SK-N-SH (cell line): Measurements from ENCODE around the gene ARHGAP23. TPM values are rescaled to one million over a fixed set of nuclear protein-coding genes. Genes with fewer than 3 reads are reported as not detected.

Source experiments
- CTCF ChIA-PET: fragments of 300-600, 350-600 bp; formaldehyde crosslinking; extraction: SDS; loops from one replicate; lab custom pipeline; 2021; lab: Yijun Ruan, JAX
- POLR2A ChIA-PET: fragments of 350-600 bp; sonication (Branson Sonifier 250); formaldehyde crosslinking; extraction: SDS; loops from one replicate; lab custom pipeline; 2020; ENCODE audit warnings: antibody characterized with exemption, inconsistent platforms; lab: Yijun Ruan, JAX
- DNase-seq: peaks from one replicate; pipeline ENCODE4 v3.0.0; 2012
- H2AFZ ChIP-seq: fragments of 200-600 bp; sonication (generic); 2 replicates; pipeline ENCODE4 v1.8.1; 2016; ENCODE audit warnings: antibody characterized with exemption, mild to moderate bottlenecking, low read depth
- H3F3A ChIP-seq: fragments of 200-600 bp; sonication (generic); replicated peaks from 2 replicates; pipeline ENCODE3; 2016; ENCODE audit warnings: antibody characterized with exemption, mild to moderate bottlenecking; ENCODE audit not compliant: insufficient read depth
- H3K27ac ChIP-seq, 2 experiments: fragments of 200-500 bp in 1 of 2; fragments of 200-600 bp in 1 of 2; sonication (Bioruptor generic) in 1 of 2; sonication (generic), shearing (Covaris generic) in 1 of 2; 2 replicates each; pipeline versions ENCODE4 v1.5.1 to v1.6.1; 2014 to 2016; ENCODE audit warnings: low read depth in 2 of 2, inconsistent platforms in 1 of 2, low read length in 1 of 2, mild to moderate bottlenecking in 1 of 2, mixed read lengths in 1 of 2
- H3K27me3 ChIP-seq: fragments of 200-600 bp; sonication (generic), shearing (Covaris generic); 2 replicates; pipeline ENCODE4 v1.6.1; 2016; ENCODE audit warnings: mixed run types; ENCODE audit not compliant: insufficient read depth
- H3K36me3 ChIP-seq, 2 experiments: fragments of 200-500 bp in 1 of 2; fragments of 200-600 bp in 1 of 2; sonication (Bioruptor generic) in 1 of 2; sonication (generic) in 1 of 2; replicated peaks in 1 of 2; 2 replicates each; pipeline versions ENCODE3 to v1.5.1; 2014 to 2016; ENCODE audit warnings: low read length in 1 of 2, mild to moderate bottlenecking in 1 of 2; ENCODE audit not compliant: insufficient read depth in 2 of 2, control insufficient read depth in 1 of 2
- H3K4me1 ChIP-seq, 2 experiments: fragments of 200-500 bp in 1 of 2; fragments of 200-600 bp in 1 of 2; sonication (Bioruptor generic) in 1 of 2; sonication (generic), shearing (Covaris generic) in 1 of 2; 2 replicates each; pipeline versions ENCODE4 v1.5.1 to v1.6.1; 2014 to 2016; ENCODE audit warnings: low read depth in 1 of 2, low read length in 1 of 2, mixed run types in 1 of 2; ENCODE audit not compliant: insufficient read depth in 2 of 2, control insufficient read depth in 1 of 2
- H3K4me2 ChIP-seq: fragments of 200-600 bp; sonication (generic), shearing (Covaris generic); 2 replicates; pipeline ENCODE4 v1.6.1; 2017; ENCODE audit warnings: mixed run types
- H3K4me3 ChIP-seq, 2 experiments: fragments of 200-500 bp in 1 of 2; fragments of 200-600 bp in 1 of 2; sonication (Bioruptor generic) in 1 of 2; sonication (generic), shearing (Covaris generic) in 1 of 2; 2 replicates each; pipeline versions ENCODE4 v1.5.1 to v1.8.1; 2014 to 2016; ENCODE audit warnings: low read depth in 2 of 2, inconsistent platforms in 1 of 2, low read length in 1 of 2, mild to moderate bottlenecking in 1 of 2, mixed read lengths in 1 of 2, moderate library complexity in 1 of 2
- H3K79me2 ChIP-seq: fragments of 200-600 bp; sonication (generic); 2 replicates; pipeline ENCODE4 v1.8.1; 2017; ENCODE audit warnings: mild to moderate bottlenecking; ENCODE audit not compliant: insufficient read depth
- H3K9ac ChIP-seq: fragments of 200-600 bp; sonication (generic); 2 replicates; pipeline ENCODE4 v1.6.1; 2017; ENCODE audit warnings: mixed run types
- H3K9me2 ChIP-seq: fragments of 200-600 bp; sonication (generic); 2 replicates; pipeline ENCODE4 v1.6.1; 2017; ENCODE audit warnings: mixed run types
- H3K9me3 ChIP-seq: fragments of 200-600 bp; sonication (generic); 2 replicates; pipeline ENCODE4 v1.6.1; 2017; ENCODE audit warnings: mixed run types, mild to moderate bottlenecking, moderate library complexity
- H4K20me1 ChIP-seq: fragments of 200-600 bp; sonication (generic); 2 replicates; pipeline ENCODE4 v1.6.1; 2017; ENCODE audit warnings: mild to moderate bottlenecking, mixed run types; ENCODE audit not compliant: insufficient read depth
- CTCF ChIP-seq: fragments of 200-600 bp; sonication (generic); IDR thresholded peaks from 2 replicates; pipeline ENCODE4 v1.6.1; 2017; ENCODE audit warnings: antibody characterized with exemption, mild to moderate bottlenecking, moderate library complexity
- ELF1 ChIP-seq: IDR thresholded peaks from 2 replicates; pipeline ENCODE4 v1.4.0; 2012
- EP300 ChIP-seq, 2 experiments: IDR thresholded peaks; 2 replicates each; pipeline versions ENCODE4 v1.4.0 to v1.6.1; 2012; ENCODE audit warnings: borderline replicate concordance in 1 of 2, low read depth in 1 of 2, low read length in 1 of 2
- EZH2phosphoT487 ChIP-seq: fragments of 200-600 bp; sonication (generic); IDR thresholded peaks from 2 replicates; pipeline ENCODE4 v1.6.1; 2017; ENCODE audit warnings: low read depth, mixed run types, mild to moderate bottlenecking, antibody characterized with exemption, moderate library complexity, borderline replicate concordance
- FOSL2 ChIP-seq: IDR thresholded peaks from 2 replicates; pipeline ENCODE4 v1.4.0; 2012; ENCODE audit warnings: low read depth, mild to moderate bottlenecking, moderate library complexity, borderline replicate concordance
- MEF2A ChIP-seq: IDR thresholded peaks from 2 replicates; pipeline ENCODE4 v1.4.0; 2012; ENCODE audit warnings: low read depth, borderline replicate concordance
- PBX3 ChIP-seq: IDR thresholded peaks from 2 replicates; pipeline ENCODE4; 2012
- POLR2AphosphoS5 ChIP-seq: IDR thresholded peaks from 2 replicates; pipeline ENCODE4 v1.6.1; 2012; ENCODE audit warnings: low read depth, low read length
- RAD21 ChIP-seq: IDR thresholded peaks from 2 replicates; pipeline ENCODE4 v1.6.1; 2012; ENCODE audit warnings: mild to moderate bottlenecking, low read length
- RCOR1 ChIP-seq: fragments of 150-350 bp; IDR thresholded peaks from 2 replicates; pipeline ENCODE4 v1.6.1; 2017; ENCODE audit warnings: antibody characterized with exemption, low read length
- SIN3A ChIP-seq: IDR thresholded peaks from 2 replicates; pipeline ENCODE4 v1.6.1; 2012; ENCODE audit warnings: low read depth, mild to moderate bottlenecking, low read length, moderate library complexity, borderline replicate concordance
- SMC3 ChIP-seq: IDR thresholded peaks from 2 replicates; pipeline ENCODE4 v1.6.1; 2012; ENCODE audit warnings: low read depth, low read length, improper control_type of control experiment
- TAF1 ChIP-seq: IDR thresholded peaks from 2 replicates; pipeline ENCODE4 v1.6.1; 2012; ENCODE audit warnings: low read depth, mild to moderate bottlenecking, low read length, moderate library complexity, borderline replicate concordance
- TCF12 ChIP-seq: IDR thresholded peaks from 2 replicates; pipeline ENCODE4 v1.4.0; 2012
- USF1 ChIP-seq: IDR thresholded peaks from 2 replicates; pipeline ENCODE4 v1.4.0; 2012; ENCODE audit warnings: low read depth, borderline replicate concordance
- ZBTB33 ChIP-seq: IDR thresholded peaks from 2 replicates; pipeline ENCODE4 v1.4.0; 2012; ENCODE audit warnings: low read depth, borderline replicate concordance
- WGBS: methylation state at CpG from one replicate; pipeline ENCODE4 v1.1.6; 2017; ENCODE audit warnings: low lambda C conversion rate; 5-methylcytosine and 5-hydroxymethylcytosine counted together
- polyA plus RNA-seq, 3 experiments: library from polyadenylated mRNA; depleted of rRNA; stranded (reverse); fragments of >200 nt; gene quantifications; 2 replicates each; pipeline ENCODE4 v1.2.3, GENCODE V29; 2012

The ARHGAP23 gene
- polyA plus RNA-seq, 1 of the 3 experiments (the other 2 are of a cell fraction) = 19.2 TPM

- Histone ChIP-seq H3K9me3 (no peaks in the 10 kb centered on the region), H3F3A (no peaks in the 10 kb centered on the region), H3K27me3 (no peaks in the 10 kb centered on the region), H4K20me1 (no peaks in the 10 kb centered on the region), H3K79me2 (no peaks in the 10 kb centered on the region), H3K9ac (no peak overlapping the region)
- TF ChIP-seq SIN3A = no peak
- no peak for TF ChIP-seq TAF1
- no peak for TF ChIP-seq CTCF
- TF ChIP-seq FOSL2 = no peak
- TF ChIP-seq TCF12 = no peak
- no peak for TF ChIP-seq RCOR1
- no peak for TF ChIP-seq POLR2AphosphoS5
- no peak for TF ChIP-seq RAD21
- TF ChIP-seq SMC3 = no peak
- no peak for TF ChIP-seq PBX3
- TF ChIP-seq ELF1 = no peak
- no peak for TF ChIP-seq MEF2A
- no peak for TF ChIP-seq ZBTB33
- TF ChIP-seq EZH2phosphoT487 = no peak
- no peak for TF ChIP-seq EP300 (IDR thresholded peaks at IDR 0.05; ENCODE audit: borderline replicate concordance in 1 of 2, low read depth in 1 of 2, low read length in 1 of 2)
- no peak for TF ChIP-seq USF1
- TF ChIP-seq, all 33 proteins: peak for 0
- peaks cover 6 to 25% of the 10 kb centered on the region in 2 experiments for H3K36me3 ChIP-seq
- CTCF ChIA-PET = interaction anchor here (0.7 to 5.1 kb wide), 7 partner anchors 9 to 83 kb away, joined by 3 to 41 read pairs (median 4); no protein-coding TSS in a partner anchor
- H3K9me2 ChIP-seq = no peaks in the 10 kb centered on the region
- peaks cover 0 to 47% of the 10 kb centered on the region in 2 experiments; a peak in 2 of 4 replicates for H3K4me1 ChIP-seq
- no peak overlapping the region for H3K4me2 ChIP-seq
- no peak for DNase-seq
- POLR2A ChIA-PET = no interaction called here
- no peak overlapping the region for H3K4me3 ChIP-seq
- H2AFZ ChIP-seq = no peak overlapping the region
- H3K27ac ChIP-seq = peak overlapping the region in 1 of 2 experiments; percentile 0; a peak in 1 of 4 replicates
- WGBS = 96% methylated on average over 5 of the region's 5 CpGs
Measured at GRCh38 chr17:38402897-38403296, 25.4 kb upstream of the ARHGAP23 start.
